Stimulated activated CD4-positive, alpha-beta T cell treated with anti-CD3 and anti-CD28 coated beads, Interleukin-4, amount 100 ng/mL, for 4 hours (primary cell): ENCODE data around the gene XYLT1.
"Not testable (repeated sequence)": the region's sequence is repeated elsewhere in the genome, so short reads cannot be mapped to it uniquely, and the experiment has no call there.

ENCODE experiments used
- DNase-seq, 2 experiments: peaks; one replicate each; pipeline ENCODE4 v3.0.0-alpha.2; 2020

Gene XYLT1

GRCh38 chr16:17426451-17426850 is 44.3 kb downstream of the XYLT1 start:
- no peak for DNase-seq

GRCh38 chr16:17424771-17425170 is 46.0 kb downstream of the XYLT1 start:
- DNase-seq: no peak

DNA sequence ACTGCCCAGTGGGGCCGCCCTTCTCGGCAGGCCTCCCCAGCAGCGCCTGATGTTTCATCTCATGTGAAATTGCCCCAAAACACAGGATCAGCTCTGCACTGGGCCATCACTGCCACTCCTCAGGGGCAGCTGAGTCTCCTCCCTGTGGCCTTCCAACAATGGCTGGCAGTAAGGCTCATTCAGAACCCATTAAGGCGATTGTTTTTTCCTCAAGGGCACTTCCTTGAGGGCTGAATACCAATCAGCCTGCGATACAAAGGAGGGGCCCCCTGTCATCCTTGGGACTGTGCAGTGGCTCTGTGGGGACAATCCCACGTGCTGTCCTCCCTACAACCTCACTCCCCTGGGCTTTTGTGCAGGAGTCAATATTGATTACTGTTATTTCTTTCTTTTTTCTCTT is 47.5 kb downstream of the XYLT1 start:
- no peak for DNase-seq

DNA sequence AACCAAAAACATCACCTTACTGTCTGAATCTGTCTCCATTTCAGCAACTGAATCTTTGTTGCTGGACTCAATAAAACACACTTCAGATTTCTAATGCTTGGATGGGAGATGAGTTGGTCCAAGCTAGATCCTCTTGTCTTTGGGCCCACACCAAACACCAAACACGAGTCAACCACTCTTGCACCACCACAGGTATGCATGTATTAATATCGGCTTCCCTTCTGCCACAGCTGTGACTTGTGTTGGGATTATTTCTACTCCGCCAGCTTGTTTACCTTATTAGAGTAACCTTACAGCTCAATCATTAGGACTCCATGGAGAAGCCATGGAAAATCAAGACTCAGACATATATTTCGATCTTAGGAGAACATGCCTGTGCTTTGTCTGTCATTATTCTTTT is 49.9 kb downstream of the XYLT1 start:
- no peak for DNase-seq

DNA sequence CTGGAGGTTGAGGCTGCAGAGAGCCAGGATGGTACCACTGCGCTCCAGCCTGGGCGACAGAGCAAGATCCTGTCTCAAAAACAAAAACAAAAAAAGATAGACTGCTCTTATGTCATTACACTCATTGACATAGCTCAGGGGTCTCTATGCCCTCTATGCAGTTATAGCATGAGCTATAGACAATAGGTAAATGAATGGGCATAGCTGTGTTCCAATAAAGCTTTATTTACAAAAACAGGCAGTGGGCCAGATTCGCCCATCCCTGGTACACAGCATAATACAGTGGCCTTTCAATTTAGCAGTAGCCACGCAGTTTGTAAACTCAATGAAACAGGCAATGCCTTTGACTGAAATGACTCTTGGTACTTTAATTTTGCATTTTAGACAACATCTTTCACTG is 51.5 kb downstream of the XYLT1 start:
- no peak for DNase-seq

GRCh38 chr16:17417740-17418139 is 53.0 kb downstream of the XYLT1 start:
- DNase-seq: no peak

DNA sequence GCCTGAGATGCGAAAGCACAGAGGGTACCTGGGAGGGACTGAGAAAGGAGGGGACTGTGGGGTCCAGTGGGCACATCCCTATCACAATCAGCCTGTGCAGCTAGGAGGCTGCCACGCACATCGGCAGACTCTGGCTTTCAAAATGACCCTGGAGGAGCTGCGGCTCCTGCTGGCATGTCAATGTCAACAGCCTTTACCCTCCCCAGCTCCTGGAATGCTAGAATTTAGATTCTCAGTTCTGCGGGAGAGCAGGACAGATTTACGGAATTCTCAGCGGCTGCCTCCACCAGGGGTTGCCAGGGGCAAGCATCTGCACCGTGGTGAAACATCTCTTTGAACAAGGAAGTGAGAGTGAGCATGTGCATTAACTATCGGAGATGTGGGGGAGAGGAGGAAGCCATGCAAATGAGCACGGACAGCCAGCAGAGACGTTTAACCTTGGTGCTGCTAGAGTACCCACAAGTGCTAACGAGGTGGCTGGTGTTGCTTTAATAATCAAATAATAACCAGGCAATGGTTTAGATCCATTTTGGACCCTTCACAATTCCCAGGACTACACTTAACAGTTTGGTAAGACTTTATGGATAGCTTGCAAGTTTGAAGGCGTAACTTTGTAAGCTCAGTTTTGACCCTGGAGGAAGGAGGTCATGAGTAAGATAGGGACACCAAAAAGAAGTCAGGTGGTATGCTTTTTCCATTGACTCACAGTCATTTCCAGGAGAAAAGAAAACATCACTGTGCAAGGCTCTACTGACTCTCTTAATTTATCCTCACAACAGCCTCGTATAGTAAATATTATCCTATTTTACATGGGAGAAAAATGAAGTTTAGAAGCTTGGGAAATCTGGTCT is 54.1 kb downstream of the XYLT1 start:
- DNase-seq: peak; percentile 30 to 41

DNA sequence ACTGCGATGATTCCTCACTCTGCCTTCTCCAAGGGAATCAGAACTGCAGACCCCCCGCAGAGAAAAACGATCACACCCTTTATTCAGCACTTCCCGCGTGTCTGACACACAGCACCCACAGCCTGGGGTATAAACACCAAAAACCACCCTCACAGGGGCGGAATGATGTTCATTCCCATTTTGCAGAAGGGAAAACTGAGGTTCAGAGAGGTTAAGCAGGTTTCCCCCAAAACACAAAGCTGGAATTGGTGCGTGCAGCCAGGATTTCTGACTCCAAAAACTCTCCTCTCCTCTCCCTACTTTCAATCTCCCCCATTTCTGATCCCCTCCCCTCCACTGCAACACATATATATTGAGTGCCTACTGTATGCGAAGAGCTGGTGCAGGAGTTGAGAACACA is 55.8 kb downstream of the XYLT1 start:
- DNase-seq: no peak

- no peak for DNase-seq
Measured at GRCh38 chr16:17414421-17414820, 56.3 kb downstream of the XYLT1 start.

DNA sequence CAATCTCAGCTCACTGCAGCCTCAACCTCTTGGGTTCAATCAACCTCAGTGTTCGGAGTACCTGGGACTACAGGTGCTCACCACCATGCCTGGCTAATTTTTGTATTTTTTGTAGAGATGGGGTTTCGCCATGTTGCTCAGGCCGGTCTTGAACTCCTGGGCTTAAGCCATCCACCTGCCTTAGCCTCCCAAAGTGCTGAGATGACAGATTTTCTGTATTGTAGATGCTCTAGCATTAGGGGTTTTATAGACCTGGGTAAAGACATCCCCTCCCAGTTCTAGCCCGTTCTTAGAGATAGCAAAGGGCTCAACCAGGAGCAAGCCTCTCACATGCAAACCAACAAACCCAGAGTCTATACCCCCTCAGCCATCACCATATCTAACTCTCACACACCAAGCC is 57.3 kb downstream of the XYLT1 start:
- DNase-seq: no peak

GRCh38 chr16:17412791-17413190 is 58.0 kb downstream of the XYLT1 start:
- DNase-seq: no peak

GRCh38 chr16:17412221-17412620 is 58.5 kb downstream of the XYLT1 start:
- no peak for DNase-seq

GRCh38 chr16:17411263-17411662 is 59.5 kb downstream of the XYLT1 start:
- DNase-seq: no peak

DNA sequence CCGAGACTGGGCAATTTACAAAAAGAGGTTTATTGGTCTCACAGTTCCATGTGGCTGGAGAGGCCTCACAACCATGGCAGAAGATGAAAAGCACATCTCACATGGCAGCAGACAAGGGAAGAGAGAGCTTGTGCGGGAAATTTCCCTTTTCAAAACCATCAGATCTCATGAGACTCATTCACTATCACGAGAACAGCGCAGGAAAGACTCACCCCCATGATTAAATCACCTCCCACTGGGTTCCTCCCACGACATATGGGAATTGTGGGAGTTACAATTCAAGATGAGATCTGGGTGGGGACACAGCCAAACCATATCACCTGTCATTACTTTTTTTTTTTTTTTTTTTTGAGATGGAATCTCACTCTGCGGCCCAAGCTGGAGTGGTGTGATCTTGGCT is 60.4 kb downstream of the XYLT1 start:
- not testable (repeated sequence) for DNase-seq

GRCh38 chr16:17409894-17410293 is 60.9 kb downstream of the XYLT1 start:
- no peak for DNase-seq

DNA sequence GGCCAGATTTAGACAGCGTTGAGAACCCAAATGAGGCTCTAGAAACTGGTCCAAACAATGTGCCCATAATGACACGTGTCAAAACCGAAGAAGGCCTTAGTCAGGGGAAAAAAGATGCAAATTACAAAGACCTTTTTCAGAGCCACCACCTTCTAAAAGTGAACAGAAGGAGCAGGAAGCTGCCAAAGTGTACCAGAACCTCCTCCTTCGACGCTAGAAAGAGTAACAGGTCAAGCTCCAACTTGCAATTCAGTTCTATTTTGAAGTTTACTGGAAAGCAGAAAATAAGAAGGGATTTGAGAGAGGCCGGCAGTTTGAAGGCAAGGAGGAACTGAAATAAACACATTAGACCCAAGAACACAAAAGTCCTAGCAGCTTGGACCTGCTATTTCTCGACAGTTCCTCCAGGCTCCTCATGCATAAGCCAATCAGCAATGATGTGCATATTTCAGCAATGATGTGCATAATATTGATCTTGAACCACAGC is 61.8 kb downstream of the XYLT1 start:
- no peak for DNase-seq

DNA sequence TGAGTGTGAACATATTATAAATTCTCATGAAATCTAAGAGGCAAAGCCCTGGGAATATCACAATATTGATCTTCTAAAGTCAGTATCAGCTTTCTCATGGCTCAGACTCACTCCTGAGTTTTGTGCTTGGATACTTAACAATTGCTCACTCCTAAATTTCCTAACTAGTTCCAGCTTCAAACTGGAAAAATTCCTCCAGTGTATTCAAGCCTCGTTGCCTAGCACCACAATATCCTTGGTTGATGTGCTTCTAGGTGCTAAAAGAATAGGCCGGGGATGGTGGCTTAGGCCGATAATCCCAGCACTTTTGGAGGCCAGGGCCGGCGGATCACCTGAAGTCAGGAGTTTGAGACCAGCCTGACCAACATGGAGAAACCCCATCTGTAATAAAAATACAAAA is 62.5 kb downstream of the XYLT1 start:
- DNase-seq: no peak

DNA sequence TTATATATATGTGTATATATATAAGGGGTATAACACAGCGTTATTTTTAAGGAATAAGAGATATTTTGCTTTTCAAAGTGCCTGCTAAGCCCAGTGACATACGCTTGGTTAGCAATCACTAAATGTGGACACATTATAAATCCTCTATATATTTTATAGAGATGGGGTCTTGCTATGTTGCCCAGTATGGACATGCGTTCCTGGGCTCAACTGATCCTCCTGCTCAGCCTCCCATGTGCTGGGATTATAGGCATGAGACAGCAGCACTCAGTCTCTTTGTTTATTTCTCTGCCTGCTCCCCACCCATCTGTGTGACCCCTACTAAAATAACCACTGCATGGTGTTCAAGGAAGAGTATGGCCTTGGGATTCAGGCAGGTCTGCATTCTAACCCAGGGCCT is 63.4 kb downstream of the XYLT1 start:
- no peak for DNase-seq

- DNase-seq: no peak
Measured at GRCh38 chr16:17404941-17405689, 65.6 kb downstream of the XYLT1 start.

GRCh38 chr16:17403859-17404545 is 66.8 kb downstream of the XYLT1 start:
- DNase-seq: no peak

- no peak for DNase-seq
Measured at GRCh38 chr16:17403156-17403809, 67.5 kb downstream of the XYLT1 start.

GRCh38 chr16:17397499-17397891 is 73.3 kb downstream of the XYLT1 start:
- no peak for DNase-seq
